WERI-Rb-1 (cell line): Measurements from ENCODE around the gene INPP5E.

Experiments used
- DNase-seq: peaks from one replicate; pipeline ENCODE4 v3.0.0-alpha.2; 2020
- H3K27ac ChIP-seq: fragments of 250-450 bp; sonication (Bioruptor Pico); 2 replicates; pipeline ENCODE4 v1.5.1; 2020; ENCODE audit warnings: mild to moderate bottlenecking, moderate library complexity
- H3K27me3 ChIP-seq: fragments of 250-450 bp; sonication (Bioruptor Pico); 2 replicates; pipeline ENCODE4 v1.5.1; 2021; ENCODE audit warnings: mild to moderate bottlenecking, low read depth, moderate library complexity; ENCODE audit not compliant: insufficient read depth, severe bottlenecking
- H3K36me3 ChIP-seq: fragments of 250-450 bp; sonication (Bioruptor Pico); 2 replicates; pipeline ENCODE4 v1.5.1; 2020; ENCODE audit warnings: mild to moderate bottlenecking, moderate library complexity
- H3K4me3 ChIP-seq: 2 replicates; pipeline ENCODE4 v1.5.1; 2011; ENCODE audit warnings: low read depth, mild to moderate bottlenecking, control low read depth, low read length
- H3K9me3 ChIP-seq: fragments of 250-450 bp; sonication (Bioruptor Pico); 2 replicates; pipeline ENCODE4 v1.5.1; 2021; ENCODE audit warnings: mild to moderate bottlenecking, moderate library complexity; ENCODE audit not compliant: severe bottlenecking
- CTCF ChIP-seq: IDR thresholded peaks from 2 replicates; pipeline ENCODE4 v1.5.1; 2011; ENCODE audit warnings: low read depth, mild to moderate bottlenecking, control low read depth, inconsistent platforms, low read length

Gene INPP5E

DNA sequence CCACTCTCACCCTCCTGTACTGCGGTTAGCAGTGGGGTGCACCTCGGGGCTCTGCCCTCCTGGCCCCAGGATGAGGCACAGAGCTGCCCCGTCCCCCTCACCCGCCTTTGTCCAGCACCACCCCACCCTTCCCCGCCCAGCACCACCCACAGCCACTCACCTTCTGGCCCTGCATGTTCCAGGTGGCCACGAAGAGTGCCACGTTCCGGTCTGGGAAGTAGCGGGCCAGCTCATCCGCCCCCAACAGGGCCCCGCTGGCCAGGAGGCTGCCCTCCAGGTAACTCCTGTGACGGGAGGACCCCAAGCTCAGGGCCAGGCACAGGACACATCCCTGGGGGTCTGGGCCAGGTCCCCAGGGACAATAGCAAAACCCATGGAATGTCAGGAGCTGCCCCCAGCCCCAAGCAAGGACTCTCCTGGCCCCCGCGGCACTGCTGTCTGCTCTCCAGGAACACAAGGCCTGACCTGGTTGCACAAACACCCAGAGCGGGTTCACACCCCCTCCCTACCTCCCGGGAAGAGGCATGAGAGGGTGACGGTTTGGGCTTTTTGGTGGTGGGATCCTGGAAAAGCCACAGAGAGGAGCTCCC is 5.0 kb downstream of the INPP5E start:
- no peak for TF ChIP-seq CTCF
- no peak overlapping the region for H3K27ac ChIP-seq
- peaks cover 72% of the 10 kb centered on the region for H3K36me3 ChIP-seq
- H3K9me3 ChIP-seq: no peaks in the 10 kb centered on the region
- no peaks in the 10 kb centered on the region for H3K27me3 ChIP-seq
- no peak for DNase-seq
- no peak overlapping the region for H3K4me3 ChIP-seq

- Histone ChIP-seq H3K4me3 (no peak overlapping the region), H3K9me3 (no peaks in the 10 kb centered on the region), H3K27me3 (no peaks in the 10 kb centered on the region), H3K27ac (no peak overlapping the region), H3K36me3 (peaks cover 70% of the 10 kb centered on the region)
- no peak for DNase-seq
- TF ChIP-seq CTCF: no peak
These were observed 5.6 kb downstream of the INPP5E start for GRCh38 chr9:136433849-136434579.

DNA sequence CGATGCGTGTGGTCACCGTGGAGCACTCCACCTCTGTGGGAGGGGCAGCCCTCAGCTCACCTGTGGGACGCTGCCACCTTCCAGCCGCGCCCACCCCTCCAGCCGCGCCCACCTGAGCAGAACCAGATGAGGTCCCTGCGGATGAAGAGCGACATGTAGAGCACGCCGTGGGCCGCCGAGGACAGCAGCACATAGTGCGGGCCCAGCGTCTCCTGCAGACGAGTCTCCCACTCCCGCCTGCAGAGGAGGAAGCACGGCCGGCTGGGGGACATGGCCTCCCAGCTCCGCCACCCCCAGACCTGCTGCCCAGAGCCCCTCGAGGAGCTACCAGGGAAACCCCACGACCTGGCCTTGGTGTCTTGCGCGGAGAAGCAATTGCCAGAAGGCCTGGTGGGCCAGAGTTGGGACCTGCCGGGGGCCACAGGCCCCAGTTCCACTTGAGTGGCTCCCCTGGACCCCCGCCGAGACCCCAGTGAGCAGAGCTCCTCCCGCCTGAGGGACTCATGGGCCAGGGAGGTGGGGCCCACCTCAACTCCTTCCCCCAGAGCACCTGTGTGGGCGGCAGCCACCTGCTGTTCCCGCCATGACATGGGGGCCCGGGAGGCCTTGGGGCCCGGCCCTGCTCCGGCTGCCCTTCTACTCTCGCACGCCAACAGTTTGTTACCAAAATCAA is 6.5 kb downstream of the INPP5E start:
- H3K27ac ChIP-seq: no peak overlapping the region
- peaks cover 78% of the 10 kb centered on the region for H3K36me3 ChIP-seq
- no peaks in the 10 kb centered on the region for H3K27me3 ChIP-seq
- TF ChIP-seq CTCF: no peak
- H3K9me3 ChIP-seq: no peaks in the 10 kb centered on the region
- no peak overlapping the region for H3K4me3 ChIP-seq
- DNase-seq: no peak

DNA sequence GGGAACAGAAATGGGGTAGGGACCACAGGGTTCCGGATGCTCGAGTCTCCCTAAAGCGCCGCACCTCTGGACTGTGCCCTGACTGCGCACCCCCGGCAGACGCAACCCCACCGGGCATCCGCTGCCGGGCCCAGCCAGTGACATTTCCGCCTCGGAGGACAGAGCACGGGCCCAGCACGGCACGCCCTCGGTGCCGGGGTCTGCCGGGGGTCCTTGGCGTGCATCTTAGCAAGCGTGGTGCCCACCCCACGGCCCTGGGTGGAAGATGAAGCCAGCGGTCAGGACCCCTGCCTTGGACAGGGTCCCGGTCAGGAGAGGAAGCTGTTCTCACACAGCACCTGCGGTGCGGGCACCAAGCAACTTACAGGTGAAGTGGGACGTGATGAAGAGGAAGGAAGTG is 7.1 kb downstream of the INPP5E start:
- H3K36me3 ChIP-seq: peaks cover 78% of the 10 kb centered on the region
- no peaks in the 10 kb centered on the region for H3K27me3 ChIP-seq
- no peak overlapping the region for H3K4me3 ChIP-seq
- no peak for TF ChIP-seq CTCF
- no peak for DNase-seq
- no peak overlapping the region for H3K27ac ChIP-seq
- H3K9me3 ChIP-seq: no peaks in the 10 kb centered on the region

GRCh38 chr9:136431782-136432350 is 7.8 kb downstream of the INPP5E start:
- DNase-seq: no peak
- Histone ChIP-seq H3K9me3 (no peaks in the 10 kb centered on the region), H3K27me3 (no peaks in the 10 kb centered on the region), H3K27ac (no peak overlapping the region), H3K36me3 (peaks cover 75% of the 10 kb centered on the region), H3K4me3 (no peak overlapping the region)
- no peak for TF ChIP-seq CTCF
